GM18508 (cell line): ENCODE data around the gene DNAAF2.
"Not testable (repeated sequence)": the region's sequence is repeated elsewhere in the genome, so short reads cannot be mapped to it uniquely, and the experiment has no call there.

ENCODE experiments used
- ATAC-seq: cut with Tn5 transposase; IDR thresholded peaks from one replicate; pipeline ENCODE4 v1.9.1; 2021; ENCODE audit warnings: moderate number of reproducible peaks; ENCODE audit not compliant: insufficient read depth, unreplicated experiment

The DNAAF2 gene

GRCh38 chr14:49623387-49623786 is 11.7 kb downstream of the DNAAF2 start:
- ATAC-seq, result no peak

DNA sequence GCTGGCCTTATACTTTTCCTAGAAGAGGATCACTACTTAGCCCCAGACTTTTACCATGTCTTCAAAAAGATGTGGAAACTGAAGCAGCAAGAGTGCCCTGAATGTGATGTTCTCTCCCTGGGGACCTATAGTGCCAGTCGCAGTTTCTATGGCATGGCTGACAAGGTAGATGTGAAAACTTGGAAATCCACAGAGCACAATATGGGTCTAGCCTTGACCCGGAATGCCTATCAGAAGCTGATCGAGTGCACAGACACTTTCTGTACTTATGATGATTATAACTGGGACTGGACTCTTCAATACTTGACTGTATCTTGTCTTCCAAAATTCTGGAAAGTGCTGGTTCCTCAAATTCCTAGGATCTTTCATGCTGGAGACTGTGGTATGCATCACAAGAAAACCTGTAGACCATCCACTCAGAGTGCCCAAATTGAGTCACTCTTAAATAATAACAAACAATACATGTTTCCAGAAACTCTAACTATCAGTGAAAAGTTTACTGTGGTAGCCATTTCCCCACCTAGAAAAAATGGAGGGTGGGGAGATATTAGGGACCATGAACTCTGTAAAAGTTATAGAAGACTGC is 12.9 kb downstream of the DNAAF2 start:
- ATAC-seq, result no peak

GRCh38 chr14:49621114-49621881 is 13.7 kb downstream of the DNAAF2 start:
- no peak for ATAC-seq

DNA sequence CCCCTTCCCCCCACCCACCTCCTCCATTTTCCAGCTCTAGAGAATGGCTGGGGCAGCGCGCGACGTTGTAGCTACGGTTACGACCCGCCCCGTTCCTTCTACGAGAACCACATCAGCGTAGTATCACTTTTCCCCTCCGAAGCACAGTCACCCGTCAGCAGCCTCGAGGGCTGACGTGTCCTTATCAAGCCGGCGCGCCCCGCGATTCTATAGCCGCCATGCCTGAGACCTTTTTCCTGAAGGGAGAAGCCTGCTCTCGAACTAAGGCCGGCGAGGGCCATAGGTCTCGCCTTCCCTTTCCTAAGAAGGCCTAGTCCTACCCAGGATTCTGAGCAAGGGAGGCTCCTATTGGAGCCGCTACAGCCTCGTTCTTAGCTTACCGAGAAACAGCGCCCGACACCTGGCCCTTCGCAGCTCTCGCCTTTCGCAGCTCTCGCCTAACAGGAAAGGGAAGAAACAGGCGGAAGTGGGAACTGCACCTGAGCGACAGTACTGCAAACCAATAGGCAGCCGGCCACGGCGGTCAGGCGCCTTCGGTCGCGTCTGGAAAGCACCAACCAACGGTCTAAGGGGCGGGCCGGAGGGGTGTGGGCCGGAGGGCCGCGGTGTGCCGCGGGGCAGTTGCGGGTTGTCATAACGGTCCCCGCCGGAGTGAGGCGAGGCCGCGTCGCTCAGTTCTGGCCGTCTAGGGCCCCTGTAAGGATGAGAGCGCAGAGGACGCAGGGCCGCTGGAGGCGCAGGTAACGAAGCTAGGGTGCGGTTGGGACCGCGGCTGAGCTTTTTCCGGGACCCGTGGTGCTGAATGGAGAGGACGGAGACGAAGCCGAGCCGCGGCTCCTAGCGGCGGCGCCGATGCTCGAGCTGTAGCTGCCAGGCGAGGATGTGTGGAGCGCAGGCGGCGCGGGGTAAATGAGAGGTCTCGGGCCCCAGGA is 14.6 kb downstream of the DNAAF2 start, which contains the start of the genes MGAT2 and RPL36AL:
Gene MGAT2, plus strand, starts transcription at position 618 of the 932 bp plus-strand sequence. CDS start 470 bp downstream, outside the sequence.
Gene RPL36AL, minus strand, starts transcription at position 445 of the 932 bp plus-strand sequence. CDS start 1,522 bp downstream, outside the sequence.
- peak; percentile 84 for ATAC-seq

- ATAC-seq, result no peak
Observed at GRCh38 chr14:49619730-49620129, 15.3 kb downstream of the DNAAF2 start.

GRCh38 chr14:49619273-49619672 is 15.8 kb downstream of the DNAAF2 start:
- not testable (repeated sequence) for ATAC-seq

DNA sequence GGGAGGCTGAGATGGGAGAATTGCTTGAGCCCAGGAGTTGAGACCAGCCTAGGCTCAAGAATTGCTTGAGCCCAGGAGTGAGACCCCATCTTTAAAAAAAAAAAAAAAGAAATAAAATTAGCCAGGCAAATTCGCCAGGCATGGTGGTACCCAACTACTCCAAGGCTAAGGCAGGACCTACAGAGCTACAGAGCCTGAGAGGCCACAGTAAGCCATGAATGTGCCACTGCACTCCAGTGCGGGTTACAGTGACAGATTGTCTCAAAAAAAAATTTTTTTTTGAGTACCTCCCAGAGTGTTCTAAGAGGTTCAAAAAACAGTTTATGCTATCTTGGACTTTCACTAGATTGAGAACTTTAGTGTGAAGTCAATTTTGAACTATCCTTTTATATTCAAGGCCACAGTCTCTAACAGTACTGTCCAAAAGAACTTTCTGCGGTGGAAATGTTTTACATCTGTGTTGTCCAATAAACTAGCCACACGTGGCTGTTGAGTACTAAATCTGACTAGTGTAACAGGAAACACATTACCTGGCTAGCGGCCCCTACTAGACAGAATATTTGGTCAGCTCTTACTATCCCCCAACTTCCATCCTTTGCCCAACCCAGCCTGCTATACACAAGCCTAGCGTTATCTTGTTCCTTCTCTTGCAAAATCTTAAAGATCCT is 17.1 kb downstream of the DNAAF2 start:
- ATAC-seq, result no peak

- no peak for ATAC-seq
Observed at GRCh38 chr14:49615776-49616175, 19.3 kb downstream of the DNAAF2 start.

GRCh38 chr14:49614196-49614595 is 20.8 kb downstream of the DNAAF2 start:
- no peak for ATAC-seq

- ATAC-seq, result no peak
Observed at GRCh38 chr14:49612671-49613070, 22.4 kb downstream of the DNAAF2 start.

DNA sequence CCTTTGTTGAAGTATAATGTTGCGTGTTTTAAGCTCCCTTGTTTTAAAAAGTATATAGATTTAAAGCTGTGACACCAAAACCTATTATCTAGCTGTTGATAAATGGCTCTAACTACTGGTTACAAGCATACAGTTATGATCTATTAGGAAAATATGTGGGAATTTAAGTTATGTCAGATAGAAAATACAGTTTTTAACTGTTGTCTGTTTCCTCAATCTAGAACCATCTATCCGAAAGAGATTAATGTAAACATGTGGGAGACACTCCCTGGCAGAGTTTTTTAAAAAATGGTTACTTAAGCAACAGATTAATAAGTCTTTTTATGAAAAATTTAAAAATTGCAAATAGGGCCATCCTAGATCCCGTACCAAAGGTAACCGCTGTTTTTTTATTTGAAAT is 22.8 kb downstream of the DNAAF2 start:
- ATAC-seq, result no peak

GRCh38 chr14:49607583-49607982 is 27.5 kb downstream of the DNAAF2 start:
- no peak for ATAC-seq

DNA sequence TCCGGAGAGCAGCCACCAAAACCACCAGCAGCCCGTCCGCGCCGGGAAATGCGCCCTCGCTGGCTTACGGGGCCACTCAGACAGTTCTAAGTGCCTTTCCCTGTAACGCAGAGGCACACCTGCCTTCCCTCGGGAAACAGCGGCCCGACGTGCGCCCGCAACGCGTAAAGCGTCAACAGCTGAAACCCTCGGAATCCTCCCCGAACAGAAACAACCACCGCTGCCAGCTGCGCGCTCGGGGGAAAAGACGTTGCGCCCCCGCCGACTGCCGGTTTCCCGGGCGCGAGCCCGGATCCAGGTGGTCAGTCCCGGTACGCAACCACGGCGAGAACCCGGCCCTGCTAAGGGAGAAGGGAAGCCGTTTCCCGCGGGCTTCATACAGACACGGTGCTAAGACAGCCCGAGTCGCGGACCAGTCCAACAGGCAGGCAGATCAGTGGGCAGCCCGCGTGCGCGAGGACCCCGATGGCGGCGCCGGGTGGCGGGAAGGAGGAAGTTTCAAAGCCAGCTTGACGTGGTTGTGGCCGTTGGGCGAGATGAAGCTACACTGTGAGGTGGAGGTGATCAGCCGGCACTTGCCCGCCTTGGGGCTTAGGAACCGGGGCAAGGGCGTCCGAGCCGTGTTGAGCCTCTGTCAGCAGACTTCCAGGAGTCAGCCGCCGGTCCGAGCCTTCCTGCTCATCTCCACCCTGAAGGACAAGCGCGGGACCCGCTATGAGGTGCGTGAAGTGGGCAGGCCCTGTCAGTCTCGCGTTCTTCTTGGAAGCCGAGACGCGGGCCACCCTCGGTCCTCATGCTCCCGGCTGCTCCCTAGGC is 36.4 kb downstream of the DNAAF2 start, which contains the start of gene LRR1:
Gene LRR1, plus strand, starts transcription at position 456 of the 816 bp plus-strand sequence. Its CDS starts 81 bp downstream, at position 537.
- ATAC-seq, result peak; percentile 32

DNA sequence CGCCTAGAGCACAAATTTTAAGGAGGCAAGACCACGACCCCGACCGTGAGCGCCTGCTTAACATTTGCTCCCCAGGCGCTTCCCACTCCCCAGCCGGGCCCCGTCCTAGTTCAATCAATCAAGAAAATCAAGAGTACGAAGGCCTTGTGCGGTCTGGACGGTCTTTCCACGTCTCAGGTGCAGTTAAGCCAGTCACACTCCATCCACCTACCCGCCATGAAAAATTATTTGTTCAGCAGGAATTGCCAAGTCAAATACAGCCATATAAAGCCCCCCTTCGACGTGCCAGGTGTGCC is 36.9 kb downstream of the DNAAF2 start:
- ATAC-seq, result no peak

DNA sequence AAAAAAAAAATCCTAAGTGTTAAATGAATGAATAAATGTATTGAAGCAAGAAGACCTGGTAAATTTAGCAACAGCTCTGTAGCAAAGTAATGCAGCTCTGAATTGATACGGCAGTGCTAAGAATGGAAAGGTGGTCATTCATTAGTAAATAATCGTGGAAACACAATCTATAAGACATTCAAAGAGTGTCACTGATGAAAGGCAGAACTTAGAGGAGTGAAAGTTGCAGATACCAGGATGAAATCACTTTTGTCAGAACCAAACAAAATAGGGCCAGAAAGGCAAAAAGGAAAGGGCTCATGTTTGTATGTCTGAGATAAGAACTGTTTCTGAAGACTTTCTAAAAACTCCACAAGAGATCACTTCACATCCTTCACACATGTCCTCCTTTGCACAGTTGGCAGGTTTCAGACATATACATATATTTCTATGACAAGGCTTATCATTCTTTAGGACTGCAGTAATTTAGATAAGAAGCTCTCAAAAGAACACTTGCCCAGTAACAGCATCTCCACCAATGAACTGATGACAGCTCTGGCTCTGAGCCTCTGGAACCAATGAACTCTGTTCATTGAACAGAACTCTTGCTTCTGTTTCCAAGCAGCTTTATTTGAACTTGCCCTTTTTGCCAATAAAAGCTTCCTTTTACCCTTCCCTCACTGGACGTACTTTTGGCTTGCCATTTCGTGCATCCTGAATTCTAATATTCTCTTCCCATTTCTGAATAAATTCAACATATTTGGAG is 40.5 kb downstream of the DNAAF2 start:
- ATAC-seq, result no peak

DNA sequence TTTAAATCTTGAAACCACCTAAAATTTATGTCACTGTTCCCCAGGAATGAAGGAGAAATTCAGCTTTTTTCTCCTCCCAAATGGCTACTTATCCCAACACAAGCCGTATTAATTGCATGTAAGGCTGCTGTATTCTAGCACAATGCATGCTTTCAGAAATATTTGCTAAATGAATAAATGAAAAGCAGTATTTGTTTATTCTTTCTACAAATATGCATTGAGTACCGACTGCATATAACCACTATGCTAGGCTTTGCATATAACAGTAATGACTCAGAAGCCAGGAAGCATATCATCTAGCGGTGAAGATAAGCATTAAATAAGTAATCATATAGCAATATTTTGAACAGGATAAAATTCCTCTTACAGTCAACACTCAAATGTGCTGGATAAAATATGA is 42.0 kb downstream of the DNAAF2 start:
- no peak for ATAC-seq

DNA sequence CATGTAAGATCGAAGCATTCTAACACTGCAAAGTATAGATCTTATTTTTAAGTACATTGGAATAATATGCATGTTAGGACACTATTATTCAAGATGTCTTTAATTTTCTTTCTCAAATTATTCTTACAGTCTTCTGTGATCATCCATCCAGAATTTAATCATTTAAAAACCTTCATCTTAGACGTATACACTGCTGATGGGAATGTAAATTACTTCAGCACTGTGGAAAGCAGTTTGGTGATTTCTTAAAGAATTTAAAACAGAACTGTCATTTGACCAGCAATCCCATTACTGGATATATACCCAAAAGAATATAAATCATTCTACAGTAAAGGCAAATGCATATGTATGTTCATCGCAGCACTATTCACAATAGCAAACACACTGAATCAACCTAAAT is 45.7 kb downstream of the DNAAF2 start:
- ATAC-seq, result no peak

DNA sequence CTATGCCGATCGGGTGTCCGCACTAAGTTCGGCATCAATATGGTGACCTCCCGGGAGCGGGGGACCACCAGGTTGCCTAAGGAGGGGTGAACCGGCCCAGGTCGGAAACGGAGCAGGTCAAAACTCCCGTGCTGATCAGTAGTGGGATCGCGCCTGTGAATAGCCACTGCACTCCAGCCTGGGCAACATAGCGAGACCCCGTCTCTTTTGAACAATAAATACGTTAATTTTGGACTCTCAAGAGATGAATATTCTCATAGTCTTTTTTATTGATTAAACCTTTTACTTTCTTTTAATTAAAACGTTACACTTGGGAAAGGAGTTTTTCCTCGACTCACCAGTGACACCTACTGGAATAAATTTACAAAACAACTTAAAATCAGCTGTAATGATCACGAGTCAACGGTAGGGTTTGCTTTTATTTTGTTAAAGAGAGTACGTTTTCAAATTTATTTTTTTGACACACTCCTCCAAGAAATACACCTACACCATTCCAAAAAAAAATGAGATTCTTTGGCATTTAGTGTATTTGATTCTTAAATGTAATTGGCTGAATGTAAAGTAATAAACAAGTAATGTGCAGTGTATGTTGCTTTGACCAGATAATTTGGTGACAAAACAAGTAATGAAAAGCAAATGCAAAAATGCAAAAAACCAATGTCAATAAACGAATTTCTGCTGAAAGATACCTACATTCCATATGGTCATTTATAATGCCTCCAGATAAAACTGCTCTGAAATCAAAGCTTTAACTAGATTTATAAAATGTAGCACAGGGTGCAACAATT is 48.2 kb downstream of the DNAAF2 start:
- peak; percentile 27 for ATAC-seq
